Spleen (tissue), 7 donors: Measurements from ENCODE around the gene SEC14L2.

Experiments used
- CTCF ChIP-seq, 11 experiments: fragments of 200-600 bp in 7 of 11; fragments of 450-650 bp in 4 of 11; sonication (generic) in 4 of 11; IDR thresholded peaks in 8 of 11; conservative IDR thresholded peaks in 3 of 11; 1 replicate in 7 of 11; 2 replicates in 4 of 11; pipeline versions ENCODE4 v1.4.0 to v1.8.0; 2016 to 2021; ENCODE audit warnings: antibody characterized with exemption in 11 of 11, inconsistent platforms in 4 of 11, mild to moderate bottlenecking in 1 of 11
- POLR2A ChIP-seq, 3 donors: fragments of 450-650 bp; IDR thresholded peaks; one replicate each; pipeline ENCODE4 v1.5.1; 2017; ENCODE audit warnings: antibody characterized with exemption in 3 of 3, mild to moderate bottlenecking in 1 of 3
- donor health status: DM: no; HTN: no; CAD: no; lungs with moderate emphysema.
- donor health status: DM: no; HTN: no; CAD: no.
- donor health status: DM: no; HTN: no; CAD: no.

- TF ChIP-seq CTCF (IDR thresholded peaks at IDR 0.05 in 8 of 11, conservative IDR thresholded peaks at IDR 0.05 in 3 of 11) = no peak
- TF ChIP-seq POLR2A (IDR thresholded peaks at IDR 0.05) = no peak
These were observed 31.1 kb downstream of the SEC14L2 start for GRCh38 chr22:30427871-30428270.
